ENCODE results near the gene CPSF3.
"Not testable (repeated sequence)": the region's sequence is repeated elsewhere in the genome, so short reads cannot be mapped to it uniquely, and the experiment has no call there.

CPSF3 gene

GRCh38 chr2:9466147-9466683, 42.8 kb downstream of the CPSF3 start:
- no peak for DNase-seq (ENCODE audit: low read depth, low spot score)

- DNase-seq (ENCODE audit: low read depth, low spot score), result no peak
Observed at GRCh38 chr2:9467687-9468086, 44.2 kb downstream of the CPSF3 start.

DNA sequence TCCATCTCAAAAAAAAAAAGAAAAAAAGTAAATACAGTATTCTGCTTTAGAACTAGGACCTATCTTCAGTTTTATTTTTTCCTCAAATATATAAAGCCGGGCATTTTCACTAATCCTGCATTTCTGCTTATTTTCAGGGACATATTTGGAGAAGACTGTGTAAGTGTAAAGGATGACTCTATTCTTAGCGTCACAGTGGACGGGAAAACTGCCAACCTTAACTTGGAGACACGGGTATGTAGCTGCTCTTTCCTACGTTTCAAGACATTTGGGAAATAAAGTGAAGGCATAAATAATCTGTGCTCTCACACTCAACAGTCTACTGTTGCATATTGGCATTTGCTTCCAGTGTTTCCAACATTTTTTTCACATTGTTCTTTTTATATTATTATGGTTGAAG, 47.8 kb downstream of the CPSF3 start:
- DNase-seq (ENCODE audit: low read depth, low spot score), result no peak

DNA sequence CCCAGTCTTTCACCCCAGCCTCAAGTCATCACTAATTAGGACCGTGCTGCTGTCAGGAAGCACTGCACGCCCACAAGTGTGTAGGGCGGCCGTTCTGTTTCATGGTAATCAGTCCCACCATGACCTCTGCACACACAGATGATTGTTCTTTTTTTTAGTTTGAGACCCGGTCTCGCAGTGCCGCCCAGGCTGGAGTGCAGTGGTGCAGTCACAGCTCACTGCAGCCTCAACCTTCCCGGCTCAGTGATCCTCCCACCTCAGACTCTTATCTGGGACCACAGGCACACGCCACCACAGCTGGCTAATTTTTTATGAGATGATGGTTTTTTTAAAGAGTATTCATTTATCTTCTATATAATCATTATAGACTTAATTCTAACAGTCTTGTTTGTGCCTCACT, 49.1 kb downstream of the CPSF3 start:
- no peak for DNase-seq (ENCODE audit: low read depth, low spot score)

- DNase-seq (ENCODE audit: low read depth, low spot score), result no peak
Observed at GRCh38 chr2:9473308-9473984, 50.0 kb downstream of the CPSF3 start.

DNA sequence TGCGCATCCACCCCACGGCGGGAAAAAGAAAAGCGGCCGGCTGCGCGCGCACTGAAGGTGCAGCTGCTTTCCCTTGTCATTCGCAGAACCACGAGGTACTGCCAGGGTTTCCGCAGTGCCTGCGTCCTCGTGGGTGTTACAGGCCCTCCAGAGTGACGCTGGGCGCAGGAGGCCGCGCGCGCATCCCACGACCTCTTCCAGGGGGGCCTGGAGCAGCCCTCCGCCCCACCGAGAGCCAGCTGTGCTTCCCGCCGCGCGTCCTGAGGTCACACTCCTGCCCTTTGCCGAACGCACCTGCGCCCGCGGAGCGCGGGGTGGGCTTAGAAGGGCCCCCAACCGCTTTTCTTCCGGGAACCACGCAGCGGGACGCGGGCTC, 50.5 kb downstream of the CPSF3 start:
- peak; percentile 40 for DNase-seq (ENCODE audit: low read depth, low spot score)

DNA sequence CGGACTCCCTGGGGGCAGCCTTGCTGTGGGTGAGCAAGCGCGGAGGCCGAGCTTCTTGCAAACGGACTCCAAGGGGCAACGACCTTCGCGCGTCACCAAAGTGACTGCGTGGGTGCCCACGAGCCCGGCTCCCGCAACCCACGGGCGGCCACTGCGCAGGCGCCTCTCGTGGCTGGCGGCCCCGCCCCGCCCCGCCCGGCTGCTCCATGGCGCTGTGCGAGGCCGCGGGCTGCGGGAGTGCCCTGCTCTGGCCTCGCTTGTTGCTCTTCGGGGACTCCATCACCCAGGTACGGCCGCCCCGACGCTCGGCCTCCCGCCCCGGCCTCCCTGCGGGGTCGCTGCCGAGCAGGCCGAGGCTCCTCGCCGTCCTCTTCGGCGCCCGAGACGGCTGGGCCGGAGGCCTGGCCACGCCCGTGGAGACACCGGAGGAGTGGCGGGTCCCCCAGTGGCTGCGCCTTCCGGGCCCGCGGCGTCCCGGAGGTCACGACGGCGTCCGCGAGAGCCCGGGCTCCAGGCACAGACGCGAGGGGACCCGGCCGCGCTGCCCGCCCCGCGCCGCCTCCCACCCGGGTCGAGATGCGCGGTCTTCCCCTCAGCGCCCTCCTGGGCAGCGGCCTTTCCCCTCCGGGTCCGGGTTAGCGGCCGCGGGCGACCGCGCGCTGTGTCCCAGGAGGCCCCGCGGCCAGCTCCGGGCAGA, 51.1 kb downstream of the CPSF3 start, which contains the start of gene IAH1:
IAH1 (plus strand) TSS at position 191 of the 697 bp plus-strand sequence; CDS start at position 207, 16 bp downstream.
- peak; percentile 51 for DNase-seq (ENCODE audit: low read depth, low spot score)

DNA sequence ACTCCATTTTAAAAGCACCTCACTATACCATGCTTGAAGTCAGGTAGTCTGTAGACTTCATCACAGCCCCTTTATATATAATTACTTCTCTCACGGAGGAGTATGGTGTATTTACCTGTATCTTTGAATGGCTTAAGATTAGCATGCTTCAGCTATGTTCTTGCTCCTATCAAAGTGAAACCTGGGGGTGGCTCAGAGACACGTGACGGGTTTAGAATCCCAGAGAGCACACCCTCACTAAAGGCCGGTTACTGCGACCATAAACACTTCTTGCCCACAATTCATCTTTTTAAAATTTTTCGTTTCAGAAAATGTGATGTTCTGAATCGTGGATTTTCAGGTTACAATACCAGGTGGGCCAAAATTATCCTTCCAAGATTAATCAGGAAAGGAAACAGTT, 54.5 kb downstream of the CPSF3 start:
- DNase-seq (ENCODE audit: low read depth, low spot score), result no peak

DNA sequence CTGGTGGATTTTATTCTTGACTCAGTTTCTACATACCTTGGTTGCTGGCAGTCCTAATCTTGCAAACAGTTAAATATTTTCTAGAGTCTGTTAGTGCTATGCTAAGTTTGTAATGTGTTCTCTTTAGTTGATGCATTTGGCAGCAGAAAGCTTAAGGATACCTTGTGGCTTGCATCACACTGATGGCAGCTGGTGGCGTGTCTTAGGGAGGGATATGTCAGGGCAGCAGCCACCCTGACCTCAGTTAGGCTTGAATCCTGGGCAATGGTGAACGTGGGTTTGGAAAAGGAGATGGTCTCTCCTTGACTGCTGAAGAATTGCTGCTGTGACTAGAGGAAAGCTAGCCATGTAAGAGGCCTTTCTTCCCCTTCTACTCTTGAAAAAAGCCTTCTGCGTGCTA, 55.1 kb downstream of the CPSF3 start:
- no peak for DNase-seq (ENCODE audit: low read depth, low spot score)

DNA sequence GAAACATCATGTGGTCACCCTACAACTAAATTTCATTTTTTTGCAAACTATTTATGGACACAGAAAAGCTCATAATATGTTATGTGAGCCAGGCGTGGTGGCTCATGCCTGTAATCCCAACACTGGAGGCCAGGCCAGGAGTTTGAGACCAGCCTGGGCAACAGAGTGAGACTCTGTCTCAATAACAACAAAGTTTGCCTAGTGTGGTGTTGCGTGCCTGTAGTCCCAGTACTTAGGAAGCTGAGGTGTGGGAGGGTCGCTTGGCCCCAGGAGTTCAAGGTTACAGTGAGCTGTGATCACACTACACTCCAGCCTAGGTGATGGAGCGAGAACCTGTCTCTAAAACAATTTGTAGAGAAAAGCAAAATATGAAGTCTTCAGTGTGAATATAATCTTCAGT, 56.7 kb downstream of the CPSF3 start:
- DNase-seq (ENCODE audit: low read depth, low spot score), result no peak

- DNase-seq (ENCODE audit: low read depth, low spot score), result no peak
Observed at GRCh38 chr2:9483107-9483506, 59.7 kb downstream of the CPSF3 start.

- no peak for DNase-seq (ENCODE audit: low read depth, low spot score)
Observed at GRCh38 chr2:9484533-9484932, 61.1 kb downstream of the CPSF3 start.

DNA sequence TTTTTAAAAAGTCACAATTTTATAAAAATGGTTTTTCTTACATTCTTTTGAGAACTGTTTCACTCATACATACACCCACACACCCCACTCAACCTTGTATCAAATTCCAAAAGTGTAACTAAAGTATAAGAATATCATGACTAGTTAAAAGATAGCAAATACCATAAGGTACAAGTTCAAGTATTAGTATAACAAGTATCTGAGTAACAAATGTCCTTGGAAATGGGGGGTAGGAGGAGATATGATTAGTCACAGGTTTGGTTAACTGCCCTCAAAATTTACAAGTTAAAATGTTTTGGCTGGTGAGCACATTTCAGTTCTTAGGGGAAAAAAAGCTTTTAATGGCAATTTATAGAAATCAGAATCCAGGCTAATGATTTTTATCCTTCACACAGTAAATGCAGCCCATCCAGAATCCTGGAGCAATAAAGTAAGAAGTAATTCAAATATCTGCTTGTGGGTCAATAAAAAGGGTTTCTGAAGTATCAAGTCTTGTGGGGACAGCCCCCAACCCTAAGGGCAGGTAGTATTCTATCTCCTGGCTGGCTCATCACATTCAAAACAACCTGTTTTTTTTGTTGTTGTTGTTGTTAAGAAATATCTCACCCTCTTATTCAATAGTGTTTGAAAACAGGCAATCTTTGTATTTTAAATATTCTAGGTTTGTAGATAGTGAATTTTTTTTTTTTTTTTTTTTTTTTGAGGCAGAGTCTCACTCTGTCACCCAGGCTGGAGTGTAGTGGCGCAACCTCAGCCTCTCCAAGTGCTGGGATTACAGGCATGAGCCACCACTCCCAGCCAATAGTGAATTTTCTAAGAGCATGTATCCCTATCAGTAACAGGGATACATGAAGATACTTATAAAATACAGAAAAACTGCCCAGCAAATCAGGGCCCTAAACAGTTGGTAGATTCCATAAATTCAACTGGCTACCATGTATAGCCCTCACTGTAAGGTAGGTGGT, 65.4 kb downstream of the CPSF3 start:
- DNase-seq (ENCODE audit: low read depth, low spot score), result no peak

GRCh38 chr2:9490789-9491188, 67.3 kb downstream of the CPSF3 start:
- no peak for DNase-seq (ENCODE audit: low read depth, low spot score)

GRCh38 chr2:9492927-9493326, 69.5 kb downstream of the CPSF3 start:
- DNase-seq (ENCODE audit: low read depth, low spot score), result no peak

- DNase-seq (ENCODE audit: low read depth, low spot score), result no peak
Observed at GRCh38 chr2:9493478-9493877, 70.0 kb downstream of the CPSF3 start.

- DNase-seq (ENCODE audit: low read depth, low spot score), result no peak
Observed at GRCh38 chr2:9494081-9494480, 70.6 kb downstream of the CPSF3 start.

DNA sequence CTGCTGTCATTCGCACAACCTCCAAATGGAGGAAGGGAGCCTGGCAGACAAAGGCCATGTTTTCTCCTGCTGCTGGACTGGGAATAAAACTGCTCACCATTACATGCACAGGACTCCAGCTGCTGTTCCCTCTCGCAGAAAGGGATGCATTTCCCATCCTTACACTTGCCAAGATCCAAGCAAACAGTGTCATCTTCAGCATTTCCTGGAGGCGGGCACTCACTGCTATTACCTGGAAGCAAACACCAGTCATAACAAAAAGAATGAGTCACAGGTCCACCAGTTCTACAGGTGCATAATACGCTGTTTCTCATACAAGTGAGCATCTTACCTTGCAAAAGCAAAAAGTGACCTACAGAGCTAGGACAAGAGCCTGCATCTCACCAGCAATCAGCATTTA, 73.6 kb downstream of the CPSF3 start:
- DNase-seq (ENCODE audit: low read depth, low spot score), result no peak

DNA sequence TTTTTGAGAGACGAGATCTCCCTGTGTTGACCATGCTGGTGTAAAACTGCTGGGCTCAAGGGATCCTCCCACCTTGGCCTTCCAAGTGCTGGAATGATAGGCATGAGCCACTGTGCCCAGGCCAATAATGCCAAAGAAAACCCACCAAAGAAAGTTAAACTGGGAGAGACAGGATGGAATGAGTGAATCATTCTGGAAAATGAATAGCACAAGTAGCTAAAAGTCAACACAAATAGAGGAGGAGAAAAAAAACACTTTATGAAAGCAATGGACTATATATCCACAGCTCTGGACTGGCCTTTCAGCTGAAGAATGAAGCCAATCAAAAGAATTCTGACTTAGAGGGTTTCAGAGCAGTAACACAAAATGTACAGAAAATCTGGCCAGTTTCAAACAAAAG, 74.8 kb downstream of the CPSF3 start:
- no peak for DNase-seq (ENCODE audit: low read depth, low spot score)

DNA sequence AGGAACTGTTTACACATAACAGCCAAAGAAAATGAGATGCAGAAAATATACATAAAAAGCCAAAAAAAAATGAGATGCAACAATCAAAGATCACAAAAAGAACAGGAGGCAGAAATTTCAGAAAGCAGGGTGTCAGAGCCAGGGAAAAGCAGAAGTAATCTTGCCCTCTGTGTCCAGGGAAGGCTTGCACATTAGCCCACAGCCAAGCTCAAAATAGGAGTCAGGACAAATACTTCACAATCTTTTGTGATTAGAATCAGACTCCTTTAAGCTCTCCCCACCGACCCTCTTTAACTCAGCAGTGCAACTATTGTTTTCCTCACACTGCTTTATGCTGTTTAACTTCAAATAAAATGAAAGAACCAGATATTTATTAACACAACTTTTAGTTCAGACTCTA, 85.5 kb downstream of the CPSF3 start:
- no peak for DNase-seq (ENCODE audit: low read depth, low spot score)

DNA sequence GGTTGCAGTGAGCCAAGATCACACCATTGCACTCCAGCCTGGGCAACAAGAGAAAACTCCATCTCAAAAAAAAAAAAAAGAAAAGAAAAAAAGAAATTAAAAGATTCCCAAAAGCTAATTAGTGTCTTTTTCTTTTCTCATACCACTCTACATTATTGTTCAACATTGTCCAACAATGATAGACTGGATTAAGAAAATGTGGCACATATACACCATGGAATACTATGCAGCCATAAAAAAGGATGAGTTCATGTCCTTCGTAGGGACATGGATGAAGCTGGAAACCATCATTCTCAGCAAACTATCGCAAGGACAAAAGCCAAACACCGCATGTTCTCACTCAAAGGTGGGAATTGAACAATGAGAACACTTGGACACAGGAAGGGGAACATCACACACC, 90.5 kb downstream of the CPSF3 start:
- not testable (repeated sequence) for DNase-seq (ENCODE audit: low read depth, low spot score)
